ENCODE data around the gene MOV10. TPM values are rescaled to one million over a fixed set of nuclear protein-coding genes. Genes with fewer than 3 reads are reported as not detected.

The MOV10 gene
- total RNA-seq, 4 donors from 2014 or later = 30.6 to 69.9 (median 43.8) TPM

- Histone ChIP-seq H3K4me3 (no peak overlapping the region), H3K36me3 (no peaks in the 10 kb centered on the region), H3K27ac (peak overlapping the region in 3 of 4 donors; percentile 98 to 100 (median 99)), H3K9me3 (no peaks in the 10 kb centered on the region), H3K27me3 (no peaks in the 10 kb centered on the region), H3K4me1 (peaks cover 0 to 38% (median 21%) of the 10 kb centered on the region in 4 donors)
- DNase-seq (ENCODE audit: low spot score in 2 of 2) = no peak
- 69 to 72% methylated on average over 6 of the region's 6 CpGs for WGBS, 2 donors
- TF ChIP-seq EP300 (IDR thresholded peaks at IDR 0.05) (no peak), CTCF (IDR thresholded peaks at IDR 0.05) (no peak), POLR2A (IDR thresholded peaks at IDR 0.05) (no peak)
Observed at GRCh38 chr1:112708002-112708448, 33.6 kb downstream of the MOV10 start.

- Histone ChIP-seq H3K36me3 (no peaks in the 10 kb centered on the region), H3K9me3 (no peaks in the 10 kb centered on the region), H3K4me3 (no peak overlapping the region), H3K27ac (peak overlapping the region in 1 of 4 donors; percentile 99), H3K27me3 (no peaks in the 10 kb centered on the region), H3K4me1 (peaks cover 0 to 33% (median 18%) of the 10 kb centered on the region in 4 donors)
- DNase-seq (ENCODE audit: low spot score in 2 of 2) = no peak
- WGBS, 2 donors = 94% methylated on average over 3 of the region's 3 CpGs
- TF ChIP-seq CTCF (IDR thresholded peaks at IDR 0.05) (no peak), POLR2A (IDR thresholded peaks at IDR 0.05) (no peak), EP300 (IDR thresholded peaks at IDR 0.05) (no peak)
Observed at GRCh38 chr1:112708489-112708888, 34.0 kb downstream of the MOV10 start.

GRCh38 chr1:112710159-112710558, 35.7 kb downstream of the MOV10 start:
- peaks cover 0 to 29% (median 16%) of the 10 kb centered on the region in 4 donors for H3K4me1 ChIP-seq
- WGBS, 2 donors = 88 to 93% methylated on average over 7 of the region's 7 CpGs
- no peaks in the 10 kb centered on the region for H3K9me3 ChIP-seq
- H3K27me3 ChIP-seq = no peaks in the 10 kb centered on the region
- no peak for TF ChIP-seq CTCF (IDR thresholded peaks at IDR 0.05)
- TF ChIP-seq EP300 (IDR thresholded peaks at IDR 0.05) = no peak
- TF ChIP-seq POLR2A (IDR thresholded peaks at IDR 0.05) = no peak
- no peak for DNase-seq (ENCODE audit: low spot score in 2 of 2)
- H3K27ac ChIP-seq = no peak overlapping the region
- H3K4me3 ChIP-seq = no peak overlapping the region
- no peaks in the 10 kb centered on the region for H3K36me3 ChIP-seq

DNA sequence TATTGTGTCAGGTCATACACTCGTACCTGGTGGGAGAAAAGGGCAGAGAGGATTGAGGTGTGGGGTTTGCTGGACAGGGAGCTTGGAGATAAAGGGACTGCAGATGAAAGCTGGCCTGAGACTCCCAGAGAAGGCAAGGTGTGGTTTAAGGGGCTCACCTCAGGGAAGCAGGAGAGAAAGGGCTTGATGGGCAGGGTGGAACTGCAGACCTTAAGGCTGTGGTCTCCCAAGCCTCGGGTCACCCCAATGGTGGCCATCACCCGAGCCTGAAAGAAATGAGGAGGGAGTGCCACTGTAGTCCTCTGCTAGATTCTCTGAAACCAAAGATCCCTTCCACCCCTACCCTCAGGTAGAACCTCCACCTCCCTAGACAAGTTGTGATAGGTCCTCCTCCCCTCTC, 36.1 kb downstream of the MOV10 start:
- Histone ChIP-seq H3K27ac (no peak overlapping the region), H3K4me1 (peaks cover 0 to 25% (median 14%) of the 10 kb centered on the region in 4 donors), H3K9me3 (no peaks in the 10 kb centered on the region), H3K4me3 (no peak overlapping the region), H3K27me3 (no peaks in the 10 kb centered on the region), H3K36me3 (no peaks in the 10 kb centered on the region)
- TF ChIP-seq POLR2A (IDR thresholded peaks at IDR 0.05) = no peak
- TF ChIP-seq EP300 (IDR thresholded peaks at IDR 0.05) = no peak
- no peak for TF ChIP-seq CTCF (IDR thresholded peaks at IDR 0.05)
- 92 to 93% methylated on average over 3 of the region's 3 CpGs for WGBS, 2 donors
- DNase-seq (ENCODE audit: low spot score in 2 of 2) = no peak

DNA sequence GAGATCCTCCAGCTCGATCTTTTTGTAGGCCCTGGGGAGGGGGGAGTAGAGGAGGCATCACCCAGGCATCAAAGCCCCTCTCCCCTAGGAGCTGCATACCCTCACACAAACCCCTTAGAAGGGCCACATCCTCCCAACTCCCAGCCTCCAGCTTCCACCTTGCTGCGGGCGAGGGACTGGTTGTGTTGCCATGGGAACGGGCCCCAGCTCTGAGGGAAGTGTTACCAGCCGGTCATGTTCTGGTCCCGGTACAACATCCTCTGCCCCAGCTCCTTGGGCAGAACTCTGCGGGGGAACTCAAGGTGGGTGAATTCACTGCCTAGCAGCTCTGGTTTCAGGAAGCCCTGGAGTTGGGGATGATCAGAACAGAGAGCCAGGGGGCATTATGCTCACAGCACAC, 36.6 kb downstream of the MOV10 start:
- H3K27me3 ChIP-seq = no peaks in the 10 kb centered on the region
- DNase-seq (ENCODE audit: low spot score in 2 of 2) = no peak
- TF ChIP-seq EP300 (IDR thresholded peaks at IDR 0.05) (no peak), POLR2A (IDR thresholded peaks at IDR 0.05) (no peak), CTCF (IDR thresholded peaks at IDR 0.05) (no peak)
- no peaks in the 10 kb centered on the region for H3K36me3 ChIP-seq
- WGBS, 2 donors = 70 to 77% methylated on average over 7 of the region's 7 CpGs
- no peak overlapping the region for H3K4me3 ChIP-seq
- no peaks in the 10 kb centered on the region for H3K9me3 ChIP-seq
- H3K27ac ChIP-seq = no peak overlapping the region
- peaks cover 0 to 25% (median 12%) of the 10 kb centered on the region in 4 donors for H3K4me1 ChIP-seq
